GM19023 (cell line): ENCODE measurements around the gene CCDC71L.

Experiments used
- ATAC-seq: cut with Tn5 transposase; IDR thresholded peaks from one replicate; pipeline ENCODE4 v1.9.1; 2021; ENCODE audit warnings: mild to moderate bottlenecking, moderate library complexity; ENCODE audit not compliant: unreplicated experiment

Gene CCDC71L

GRCh38 chr7:106609416-106609815 is 51.5 kb downstream of the CCDC71L start:
- no peak for ATAC-seq

DNA sequence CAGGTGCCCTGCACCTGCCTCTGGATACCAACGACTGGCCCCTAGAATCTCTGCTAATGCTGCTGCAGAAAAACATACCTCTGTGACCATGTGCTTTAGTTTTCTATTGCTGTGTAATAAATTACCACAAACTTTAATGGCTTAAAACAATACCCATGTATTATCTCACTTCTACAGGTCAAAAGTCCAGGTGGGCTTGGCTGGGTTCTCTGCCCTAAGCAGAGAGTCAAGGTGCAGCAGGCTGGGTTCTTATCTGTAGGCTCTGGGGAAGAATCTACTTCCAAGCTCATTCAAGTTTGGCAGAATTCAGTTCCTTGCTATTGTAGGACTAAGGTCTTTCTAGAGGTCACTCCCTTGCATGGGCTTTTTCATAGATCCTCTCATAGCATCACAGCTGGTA is 52.3 kb downstream of the CCDC71L start:
- no peak for ATAC-seq
